Glutamatergic neuron (in vitro differentiated cells): Measurements from ENCODE around the gene NAP1L2. TPM values are rescaled to one million over a fixed set of nuclear protein-coding genes. Genes with fewer than 3 reads are reported as not detected.
A peak's percentile ranks its signal among the peaks of the same experiment; 100 is the strongest.
"Not testable (repeated sequence)": the region's sequence is repeated elsewhere in the genome, so short reads cannot be mapped to it uniquely, and the experiment has no call there.

Experiments used
- DNase-seq: peaks from one replicate; pipeline ENCODE4 v3.0.0; 2022
- H3K27ac Mint-ChIP-seq: one replicate; pipeline ENCODE4 v1.8.0; 2020; ENCODE audit warnings: mild to moderate bottlenecking, mixed read lengths, inconsistent platforms; ENCODE audit not compliant: unreplicated experiment
- H3K27me3 Mint-ChIP-seq: one replicate; pipeline ENCODE4 v1.8.0; 2020; ENCODE audit warnings: mild to moderate bottlenecking, moderate library complexity, mixed read lengths, inconsistent platforms; ENCODE audit not compliant: unreplicated experiment
- H3K36me3 Mint-ChIP-seq: one replicate; pipeline ENCODE4 v1.8.0; 2020; ENCODE audit warnings: mild to moderate bottlenecking, mixed read lengths, inconsistent platforms; ENCODE audit not compliant: unreplicated experiment
- H3K4me1 Mint-ChIP-seq: one replicate; pipeline ENCODE4 v1.8.0; 2020; ENCODE audit warnings: mild to moderate bottlenecking, low read depth, mixed read lengths, inconsistent platforms; ENCODE audit not compliant: unreplicated experiment
- H3K4me3 Mint-ChIP-seq: one replicate; pipeline ENCODE4 v1.8.0; 2020; ENCODE audit warnings: mild to moderate bottlenecking, mixed read lengths, inconsistent platforms; ENCODE audit not compliant: unreplicated experiment
- H3K9me3 Mint-ChIP-seq: one replicate; pipeline ENCODE4 v1.8.0; 2020; ENCODE audit warnings: mild to moderate bottlenecking, moderate library complexity, mixed read lengths, inconsistent platforms; ENCODE audit not compliant: unreplicated experiment
- total RNA-seq: library from RNA; stranded (reverse); fragmentation: NEBNext Ultra II Directional; extraction: Animal tissue kit (Norgen Biotek cat#: 25700); gene quantifications from one replicate; pipeline ENCODE4 v1.2.1, GENCODE V29; 2021; ENCODE audit not compliant: unreplicated experiment
- TF ChIP-seq, protein P1 (sequence below): fragments of 200-600 bp; sonication (generic); IDR thresholded peaks from one replicate; pipeline ENCODE4 v1.5.0; 2021; ENCODE audit not compliant: partially characterized antibody, unreplicated experiment

NAP1L2 gene
- total RNA-seq, 1 donor from 2014 or later = 7.1 TPM

- peak overlapping the region; percentile 94 for H3K27ac Mint-ChIP-seq
- TF ChIP-seq, protein P1, sequence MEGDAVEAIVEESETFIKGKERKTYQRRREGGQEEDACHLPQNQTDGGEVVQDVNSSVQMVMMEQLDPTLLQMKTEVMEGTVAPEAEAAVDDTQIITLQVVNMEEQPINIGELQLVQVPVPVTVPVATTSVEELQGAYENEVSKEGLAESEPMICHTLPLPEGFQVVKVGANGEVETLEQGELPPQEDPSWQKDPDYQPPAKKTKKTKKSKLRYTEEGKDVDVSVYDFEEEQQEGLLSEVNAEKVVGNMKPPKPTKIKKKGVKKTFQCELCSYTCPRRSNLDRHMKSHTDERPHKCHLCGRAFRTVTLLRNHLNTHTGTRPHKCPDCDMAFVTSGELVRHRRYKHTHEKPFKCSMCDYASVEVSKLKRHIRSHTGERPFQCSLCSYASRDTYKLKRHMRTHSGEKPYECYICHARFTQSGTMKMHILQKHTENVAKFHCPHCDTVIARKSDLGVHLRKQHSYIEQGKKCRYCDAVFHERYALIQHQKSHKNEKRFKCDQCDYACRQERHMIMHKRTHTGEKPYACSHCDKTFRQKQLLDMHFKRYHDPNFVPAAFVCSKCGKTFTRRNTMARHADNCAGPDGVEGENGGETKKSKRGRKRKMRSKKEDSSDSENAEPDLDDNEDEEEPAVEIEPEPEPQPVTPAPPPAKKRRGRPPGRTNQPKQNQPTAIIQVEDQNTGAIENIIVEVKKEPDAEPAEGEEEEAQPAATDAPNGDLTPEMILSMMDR = no peak
- peak; percentile 18 for DNase-seq
- peaks cover 2% of the 10 kb centered on the region for H3K27me3 Mint-ChIP-seq
- peak overlapping the region; percentile 99 for H3K4me3 Mint-ChIP-seq
- peaks cover 5% of the 10 kb centered on the region for H3K9me3 Mint-ChIP-seq
- H3K4me1 Mint-ChIP-seq = peaks cover 4% of the 10 kb centered on the region
- H3K36me3 Mint-ChIP-seq = no peaks in the 10 kb centered on the region
Measured at GRCh38 chrX:73213734-73214425, 771 bp downstream of the NAP1L2 start.

DNA sequence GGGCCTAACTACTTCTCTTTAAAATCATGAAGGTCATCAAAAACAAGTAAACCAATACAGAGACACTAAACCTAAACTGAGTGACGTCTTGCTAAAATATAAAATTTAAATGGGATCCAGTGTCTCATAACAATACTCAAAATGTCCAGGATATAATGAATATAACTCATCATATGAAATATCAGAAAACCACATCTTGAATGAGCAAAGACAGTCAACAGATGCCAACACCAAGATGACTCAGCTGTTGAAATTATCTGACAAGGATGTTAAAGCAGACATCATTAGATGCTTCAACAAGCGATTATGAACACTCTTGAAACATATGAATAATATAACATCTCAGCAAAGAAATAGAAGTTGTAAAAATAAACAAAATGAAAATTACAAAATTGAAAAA lies 8.3 kb downstream of the NAP1L2 start:
- H3K9me3 Mint-ChIP-seq = no peaks in the 10 kb centered on the region
- no peak overlapping the region for H3K4me3 Mint-ChIP-seq
- no peaks in the 10 kb centered on the region for H3K36me3 Mint-ChIP-seq
- no peak overlapping the region for H3K27ac Mint-ChIP-seq
- H3K27me3 Mint-ChIP-seq = no peaks in the 10 kb centered on the region
- DNase-seq = no peak
- TF ChIP-seq, protein P1 = no peak
- no peaks in the 10 kb centered on the region for H3K4me1 Mint-ChIP-seq

- TF ChIP-seq, protein P1 = no peak
- Mint-ChIP-seq H3K4me3 (no peak overlapping the region), H3K27me3 (no peaks in the 10 kb centered on the region), H3K9me3 (peaks cover 2% of the 10 kb centered on the region), H3K36me3 (no peaks in the 10 kb centered on the region), H3K27ac (no peak overlapping the region), H3K4me1 (no peaks in the 10 kb centered on the region)
- no peak for DNase-seq
Measured at GRCh38 chrX:73182502-73183114, 32.0 kb downstream of the NAP1L2 start.

DNA sequence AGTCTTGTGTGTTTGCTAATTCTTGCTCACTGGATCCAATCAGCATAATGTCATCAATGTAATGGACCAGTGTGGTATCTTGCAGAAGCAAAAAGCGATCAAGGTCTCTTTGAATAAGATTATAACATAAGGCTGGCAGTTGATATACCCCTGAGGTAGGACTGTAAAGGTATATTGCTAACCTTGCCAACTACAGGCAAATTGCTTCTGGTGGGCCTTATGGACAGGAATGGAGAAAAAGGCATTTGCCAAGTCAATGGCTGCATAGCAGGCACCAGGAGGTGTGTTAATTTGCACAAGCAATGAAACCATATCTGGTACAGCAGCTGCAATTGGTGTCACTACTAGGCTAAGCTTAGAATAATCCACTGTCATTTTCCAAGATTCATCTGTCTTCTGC lies 45.7 kb downstream of the NAP1L2 start:
- not testable (repeated sequence) for H3K36me3 Mint-ChIP-seq, DNase-seq, H3K9me3 Mint-ChIP-seq, H3K4me1 Mint-ChIP-seq, H3K4me3 Mint-ChIP-seq, H3K27me3 Mint-ChIP-seq, H3K27ac Mint-ChIP-seq

Other genes with a start within 250 kb of the NAP1L2 start
- gene PABPC1L2B, start 211.9 kb downstream of the NAP1L2 start, total RNA-seq = 1.5 TPM
- 1.5 TPM for gene PABPC1L2A, start 135.3 kb downstream of the NAP1L2 start, total RNA-seq
- gene CDX4, start 232.2 kb upstream of the NAP1L2 start, total RNA-seq = not detected